Osteoblast (primary cell): ENCODE data around the gene TM2D3. TPM values are rescaled to one million over a fixed set of nuclear protein-coding genes. Genes with fewer than 3 reads are reported as not detected.
A peak's percentile ranks its signal among the peaks of the same experiment; 100 is the strongest.

Experiments
- DNase-seq: peaks from one replicate; pipeline ENCODE4 v3.0.0; 2011; ENCODE audit warnings: low spot score, mixed read lengths; ENCODE audit not compliant: insufficient read length; ENCODE audit errors: missing footprints
- H2AFZ ChIP-seq: 2 replicates; pipeline ENCODE4 v1.6.0; 2011; ENCODE audit warnings: mild to moderate bottlenecking, low read length
- H3K27ac ChIP-seq: 2 replicates; pipeline ENCODE4 v1.5.1; 2011; ENCODE audit warnings: mild to moderate bottlenecking, low read depth, low read length, moderate library complexity
- H3K27me3 ChIP-seq: 2 replicates; pipeline ENCODE4 v1.6.0; 2012; ENCODE audit warnings: mild to moderate bottlenecking, control low read depth, inconsistent platforms, low read length, moderate library complexity; ENCODE audit not compliant: insufficient read depth
- H3K36me3 ChIP-seq: 2 replicates; pipeline ENCODE4 v1.5.1; 2011; ENCODE audit warnings: mild to moderate bottlenecking, low read length, control low read depth, moderate library complexity; ENCODE audit not compliant: insufficient read depth
- H3K4me1 ChIP-seq: 2 replicates; pipeline ENCODE4 v1.5.1; 2011; ENCODE audit warnings: mild to moderate bottlenecking, low read length, control low read depth, moderate library complexity; ENCODE audit not compliant: insufficient read depth
- H3K4me2 ChIP-seq: 2 replicates; pipeline ENCODE4 v1.6.0; 2011; ENCODE audit warnings: mild to moderate bottlenecking, low read length; ENCODE audit not compliant: insufficient read depth
- H3K4me3 ChIP-seq: fragments of 200-600 bp; sonication (generic); 3 replicates; pipeline ENCODE4 v1.5.1; 2012; ENCODE audit warnings: mild to moderate bottlenecking, low read length, inconsistent platforms; ENCODE audit not compliant: insufficient read depth
- H3K79me2 ChIP-seq: 2 replicates; pipeline ENCODE4 v1.6.0; 2012; ENCODE audit warnings: mild to moderate bottlenecking, low read length, control low read depth, inconsistent platforms; ENCODE audit not compliant: insufficient read depth
- H3K9me3 ChIP-seq: 2 replicates; pipeline ENCODE4 v1.5.1; 2011; ENCODE audit warnings: low read depth, low read length, control low read depth
- H4K20me1 ChIP-seq: 2 replicates; pipeline ENCODE4 v1.6.0; 2012; ENCODE audit warnings: mild to moderate bottlenecking, low read length, control low read depth; ENCODE audit not compliant: insufficient read depth
- CTCF ChIP-seq: IDR thresholded peaks from 2 replicates; pipeline ENCODE4 v1.5.1; 2011; ENCODE audit warnings: mild to moderate bottlenecking, low read depth, low read length, moderate library complexity; ENCODE audit errors: extremely low read depth
- total RNA-seq: library from RNA; depleted of rRNA; stranded (reverse); fragments of >200 nt; gene quantifications from 2 replicates; pipeline ENCODE4 v1.2.3, GENCODE V29; 2012

The TM2D3 gene
- total RNA-seq, 1 donor = 32.6 TPM

GRCh38 chr15:101694261-101694660 lies 42.1 kb upstream of the TM2D3 start:
- Histone ChIP-seq H3K9me3 (no peaks in the 10 kb centered on the region), H3K4me1 (no peaks in the 10 kb centered on the region), H3K4me3 (no peak overlapping the region), H3K27me3 (no peaks in the 10 kb centered on the region), H3K4me2 (no peak overlapping the region), H2AFZ (no peak overlapping the region), H4K20me1 (no peaks in the 10 kb centered on the region), H3K27ac (no peak overlapping the region), H3K79me2 (no peaks in the 10 kb centered on the region), H3K36me3 (peaks cover 4% of the 10 kb centered on the region)
- no peak for DNase-seq
- TF ChIP-seq CTCF = peak; percentile 10

GRCh38 chr15:101692801-101693598 lies 40.8 kb upstream of the TM2D3 start:
- no peaks in the 10 kb centered on the region for H3K27me3 ChIP-seq
- H3K36me3 ChIP-seq = peaks cover 4% of the 10 kb centered on the region
- DNase-seq = no peak
- H3K9me3 ChIP-seq = no peaks in the 10 kb centered on the region
- no peaks in the 10 kb centered on the region for H4K20me1 ChIP-seq
- no peak overlapping the region for H2AFZ ChIP-seq
- no peak overlapping the region for H3K4me2 ChIP-seq
- H3K4me1 ChIP-seq = no peaks in the 10 kb centered on the region
- H3K79me2 ChIP-seq = no peaks in the 10 kb centered on the region
- no peak overlapping the region for H3K27ac ChIP-seq
- no peak overlapping the region for H3K4me3 ChIP-seq
- TF ChIP-seq CTCF = no peak

- H3K4me2 ChIP-seq = peak overlapping the region; percentile 21
- H4K20me1 ChIP-seq = no peaks in the 10 kb centered on the region
- no peaks in the 10 kb centered on the region for H3K9me3 ChIP-seq
- no peaks in the 10 kb centered on the region for H3K4me1 ChIP-seq
- no peaks in the 10 kb centered on the region for H3K79me2 ChIP-seq
- H3K4me3 ChIP-seq = no peak overlapping the region
- no peaks in the 10 kb centered on the region for H3K27me3 ChIP-seq
- no peak overlapping the region for H2AFZ ChIP-seq
- peaks cover 4% of the 10 kb centered on the region for H3K36me3 ChIP-seq
- no peak for TF ChIP-seq CTCF
- H3K27ac ChIP-seq = no peak overlapping the region
- DNase-seq = peak; percentile 14
Observed at GRCh38 chr15:101689901-101690300, 37.7 kb upstream of the TM2D3 start.

- Histone ChIP-seq H3K9me3 (no peaks in the 10 kb centered on the region), H3K4me1 (peaks cover 4% of the 10 kb centered on the region), H3K79me2 (no peaks in the 10 kb centered on the region), H4K20me1 (no peaks in the 10 kb centered on the region), H2AFZ (no peak overlapping the region), H3K27me3 (no peaks in the 10 kb centered on the region), H3K4me2 (no peak overlapping the region), H3K4me3 (no peak overlapping the region), H3K27ac (no peak overlapping the region), H3K36me3 (peaks cover 4% of the 10 kb centered on the region)
- no peak for TF ChIP-seq CTCF
- peak; percentile 15 for DNase-seq
Observed at GRCh38 chr15:101686718-101687117, 34.5 kb upstream of the TM2D3 start.
